Ovary (tissue), 3 donors: Measurements from ENCODE around the gene PLA2G4F.

Source experiments
- POLR2A ChIP-seq: fragments of 450-650 bp; IDR thresholded peaks from one replicate; pipeline ENCODE4 v1.6.1; 2017; ENCODE audit warnings: antibody characterized with exemption, mild to moderate bottlenecking, moderate library complexity
- TF ChIP-seq, protein P1 (sequence below), 3 donors: fragments of 450-650 bp in 2 of 3; fragments of 200-600 bp in 1 of 3; IDR thresholded peaks; one replicate each; pipeline versions ENCODE4 v1.5.1 to v1.8.0; 2016 to 2022; ENCODE audit warnings: antibody characterized with exemption in 3 of 3, mild to moderate bottlenecking in 1 of 3
- donor health status: DM: no; HTN: no; CAD: no.

GRCh38 chr15:42135351-42135750, 21.1 kb downstream of the PLA2G4F start:
- TF ChIP-seq, protein P1, sequence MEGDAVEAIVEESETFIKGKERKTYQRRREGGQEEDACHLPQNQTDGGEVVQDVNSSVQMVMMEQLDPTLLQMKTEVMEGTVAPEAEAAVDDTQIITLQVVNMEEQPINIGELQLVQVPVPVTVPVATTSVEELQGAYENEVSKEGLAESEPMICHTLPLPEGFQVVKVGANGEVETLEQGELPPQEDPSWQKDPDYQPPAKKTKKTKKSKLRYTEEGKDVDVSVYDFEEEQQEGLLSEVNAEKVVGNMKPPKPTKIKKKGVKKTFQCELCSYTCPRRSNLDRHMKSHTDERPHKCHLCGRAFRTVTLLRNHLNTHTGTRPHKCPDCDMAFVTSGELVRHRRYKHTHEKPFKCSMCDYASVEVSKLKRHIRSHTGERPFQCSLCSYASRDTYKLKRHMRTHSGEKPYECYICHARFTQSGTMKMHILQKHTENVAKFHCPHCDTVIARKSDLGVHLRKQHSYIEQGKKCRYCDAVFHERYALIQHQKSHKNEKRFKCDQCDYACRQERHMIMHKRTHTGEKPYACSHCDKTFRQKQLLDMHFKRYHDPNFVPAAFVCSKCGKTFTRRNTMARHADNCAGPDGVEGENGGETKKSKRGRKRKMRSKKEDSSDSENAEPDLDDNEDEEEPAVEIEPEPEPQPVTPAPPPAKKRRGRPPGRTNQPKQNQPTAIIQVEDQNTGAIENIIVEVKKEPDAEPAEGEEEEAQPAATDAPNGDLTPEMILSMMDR (IDR thresholded peaks at IDR 0.05): no peak
- no peak for TF ChIP-seq POLR2A
